ENCODE measurements around the gene LHX8. TPM values are rescaled to one million over a fixed set of nuclear protein-coding genes. Genes with fewer than 3 reads are reported as not detected.
A peak's percentile ranks its signal among the peaks of the same experiment; 100 is the strongest.

LHX8 gene
- polyA plus RNA-seq (2011; rRNA removed) (not detected in 2 replicates), polyA minus RNA-seq (2011; rRNA and poly(A)+ RNA removed) (not detected in 2 replicates)

DNA sequence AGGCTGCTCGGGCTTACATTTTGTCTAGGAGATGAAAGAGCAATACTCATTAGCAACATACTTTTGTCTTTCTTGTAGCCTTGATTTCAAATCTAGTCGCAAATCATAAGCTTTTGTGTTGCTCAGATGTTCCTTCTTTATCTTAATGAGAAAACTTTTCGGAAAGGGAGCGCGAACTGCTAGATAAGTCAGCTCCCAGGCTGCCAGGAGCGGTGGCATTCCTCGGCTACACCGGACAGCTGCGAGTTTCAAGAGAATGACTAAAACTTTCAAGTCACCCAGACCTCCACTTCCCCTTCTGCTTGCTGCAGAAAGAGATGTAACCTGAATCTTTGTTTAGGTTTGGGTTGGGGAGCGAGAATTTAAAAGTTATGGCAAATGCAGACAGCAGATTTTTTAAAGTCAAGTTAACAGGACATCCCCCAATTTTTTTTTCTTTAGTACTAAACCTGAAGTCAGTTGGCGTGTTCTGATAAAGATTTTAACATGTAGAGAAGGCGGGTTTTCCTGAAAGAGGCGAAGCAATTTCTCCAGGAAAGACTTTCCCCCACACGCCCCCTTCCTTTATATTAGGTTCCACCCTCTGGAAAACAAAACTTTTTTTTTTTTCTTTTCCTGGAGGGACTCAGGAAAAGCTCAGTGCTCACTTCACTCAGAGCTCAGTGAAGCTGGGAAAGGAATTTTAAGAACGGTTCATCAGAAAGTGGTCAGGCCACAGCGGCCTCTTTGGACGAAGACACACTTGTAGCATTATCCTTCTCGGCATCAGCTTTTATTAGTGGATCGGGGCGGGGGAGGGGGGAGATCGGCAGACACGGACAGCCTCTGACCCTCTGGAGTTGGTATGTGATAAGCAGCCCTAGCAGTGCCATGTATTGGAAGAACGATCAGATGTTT is at the start of gene LHX8:
Gene LHX8, plus strand, starts transcription at position 639 of the 897 bp plus-strand sequence. CDS start 2,227 bp downstream, outside the sequence.
- ChIA-PET CTCF (interaction anchor here (1.0 to 1.4 kb wide), 2 partner anchors 69 to 364 kb away, joined by 3 to 5 read pairs; no protein-coding TSS in a partner anchor), POLR2A (no interaction called here)
- peak within 1 kb of the TSS; percentile 32 for H3K4me3 ChIP-seq (ENCODE audit: low read depth, low read length)
- no peak within 1 kb of the TSS for H3K27ac ChIP-seq (ENCODE audit: low read depth, low read length)
- H3K27me3 ChIP-seq (ENCODE audit: control insufficient read depth, insufficient read depth, low read length): peaks cover 88% of the 10 kb centered on the region
- DNase-seq (ENCODE audit: low read depth, low spot score): no peak
- peaks cover 9% of the 10 kb centered on the region; the same call in 1 of the 2 replicates for H3K9me3 ChIP-seq (ENCODE audit: control insufficient read depth, insufficient read depth, low read length)
- TF ChIP-seq CTCF (IDR thresholded peaks at IDR 0.05; ENCODE audit: low read depth, low read length): no peak

DNA sequence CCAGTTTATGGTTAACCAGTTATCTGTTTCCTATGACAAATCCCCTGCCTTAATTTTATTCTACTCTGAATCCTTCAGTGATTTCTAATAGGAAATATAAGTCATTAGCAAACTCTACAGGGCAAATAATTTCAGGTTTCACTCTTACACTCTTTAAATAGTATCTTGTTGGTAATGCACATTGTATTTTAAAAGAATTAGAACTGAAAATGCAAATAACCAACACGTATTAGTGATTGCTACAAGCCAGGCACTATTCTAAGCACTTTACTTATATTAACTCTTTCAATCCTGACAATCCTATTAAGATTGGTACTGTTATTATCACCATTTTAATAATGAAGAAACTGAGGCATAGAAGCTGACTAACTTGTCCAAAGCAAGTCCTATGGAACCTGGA is 48.3 kb upstream of the LHX8 start:
- ChIA-PET CTCF (no interaction called here), POLR2A (no interaction called here)
- no peak for TF ChIP-seq CTCF (IDR thresholded peaks at IDR 0.05; ENCODE audit: low read depth, low read length)
- no peak for DNase-seq (ENCODE audit: low read depth, low spot score)
- no peak overlapping the region for H3K4me3 ChIP-seq (ENCODE audit: low read depth, low read length)
- no peaks in the 10 kb centered on the region for H3K27me3 ChIP-seq (ENCODE audit: control insufficient read depth, insufficient read depth, low read length)
- H3K27ac ChIP-seq (ENCODE audit: low read depth, low read length): no peak overlapping the region
- H3K9me3 ChIP-seq (ENCODE audit: control insufficient read depth, insufficient read depth, low read length): no peaks in the 10 kb centered on the region

GRCh38 chr1:75087278-75087677 is 46.9 kb upstream of the LHX8 start:
- CTCF ChIA-PET: no interaction called here
- POLR2A ChIA-PET: no interaction called here
- no peak for DNase-seq (ENCODE audit: low read depth, low spot score)
- Histone ChIP-seq H3K27me3 (ENCODE audit: control insufficient read depth, insufficient read depth, low read length) (no peaks in the 10 kb centered on the region), H3K4me3 (ENCODE audit: low read depth, low read length) (no peak overlapping the region), H3K9me3 (ENCODE audit: control insufficient read depth, insufficient read depth, low read length) (no peaks in the 10 kb centered on the region), H3K27ac (ENCODE audit: low read depth, low read length) (no peak overlapping the region)
- TF ChIP-seq CTCF (IDR thresholded peaks at IDR 0.05; ENCODE audit: low read depth, low read length): no peak

DNA sequence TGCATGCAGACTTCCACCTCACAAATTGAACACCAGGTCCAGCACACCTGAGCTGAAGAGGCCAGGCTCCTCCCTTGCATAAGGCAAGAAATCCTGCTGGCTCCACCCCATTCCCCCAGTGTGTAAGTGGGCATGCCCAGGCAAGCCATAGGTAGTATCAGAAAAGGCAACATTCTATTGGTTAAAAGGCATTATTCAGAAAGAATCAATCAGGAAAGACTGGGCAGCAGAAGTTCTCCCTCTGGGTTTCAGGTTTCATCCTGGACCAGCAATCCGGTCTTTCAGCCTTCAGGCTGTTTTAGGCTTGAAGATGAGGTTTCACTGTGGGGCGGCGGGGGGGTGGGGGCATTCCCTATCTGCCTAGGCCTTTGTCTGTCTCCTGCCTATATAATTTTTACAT is 42.0 kb upstream of the LHX8 start:
- DNase-seq (ENCODE audit: low read depth, low spot score): no peak
- Histone ChIP-seq H3K4me3 (ENCODE audit: low read depth, low read length) (no peak overlapping the region), H3K27me3 (ENCODE audit: control insufficient read depth, insufficient read depth, low read length) (no peaks in the 10 kb centered on the region), H3K9me3 (ENCODE audit: control insufficient read depth, insufficient read depth, low read length) (no peaks in the 10 kb centered on the region), H3K27ac (ENCODE audit: low read depth, low read length) (no peak overlapping the region)
- ChIA-PET CTCF (no interaction called here), POLR2A (no interaction called here)
- TF ChIP-seq CTCF (IDR thresholded peaks at IDR 0.05; ENCODE audit: low read depth, low read length): no peak

DNA sequence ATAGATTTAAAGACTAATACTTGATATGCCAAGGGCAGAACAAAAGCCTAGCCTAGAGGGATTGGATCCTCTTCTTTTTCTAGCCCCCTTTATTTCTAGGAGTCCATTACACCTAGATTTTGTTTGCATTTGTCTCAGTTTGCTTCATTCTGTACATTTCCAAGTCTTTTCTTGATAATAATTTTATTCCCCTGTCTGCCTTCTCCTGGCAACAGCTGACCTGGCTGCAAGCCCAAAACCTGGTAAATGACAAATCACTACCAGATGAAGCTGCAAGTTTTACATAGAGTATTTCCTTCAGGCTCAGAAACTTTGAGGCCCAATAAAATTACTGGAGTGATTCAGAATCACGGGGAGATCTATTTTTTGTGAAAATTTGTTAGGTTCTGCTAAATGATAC is 36.5 kb upstream of the LHX8 start:
- Histone ChIP-seq H3K9me3 (ENCODE audit: control insufficient read depth, insufficient read depth, low read length) (no peaks in the 10 kb centered on the region), H3K27ac (ENCODE audit: low read depth, low read length) (no peak overlapping the region), H3K27me3 (ENCODE audit: control insufficient read depth, insufficient read depth, low read length) (no peaks in the 10 kb centered on the region), H3K4me3 (ENCODE audit: low read depth, low read length) (no peak overlapping the region)
- ChIA-PET POLR2A (no interaction called here), CTCF (no interaction called here)
- no peak for TF ChIP-seq CTCF (IDR thresholded peaks at IDR 0.05; ENCODE audit: low read depth, low read length)
- DNase-seq (ENCODE audit: low read depth, low spot score): no peak

All from AG04450 (cell line).